ENCODE data around the gene FAM168B. TPM values are rescaled to one million over a fixed set of nuclear protein-coding genes. Genes with fewer than 3 reads are reported as not detected.

Gene FAM168B
- total RNA-seq, 1 experiment from 2014 or later = 111 TPM

DNA sequence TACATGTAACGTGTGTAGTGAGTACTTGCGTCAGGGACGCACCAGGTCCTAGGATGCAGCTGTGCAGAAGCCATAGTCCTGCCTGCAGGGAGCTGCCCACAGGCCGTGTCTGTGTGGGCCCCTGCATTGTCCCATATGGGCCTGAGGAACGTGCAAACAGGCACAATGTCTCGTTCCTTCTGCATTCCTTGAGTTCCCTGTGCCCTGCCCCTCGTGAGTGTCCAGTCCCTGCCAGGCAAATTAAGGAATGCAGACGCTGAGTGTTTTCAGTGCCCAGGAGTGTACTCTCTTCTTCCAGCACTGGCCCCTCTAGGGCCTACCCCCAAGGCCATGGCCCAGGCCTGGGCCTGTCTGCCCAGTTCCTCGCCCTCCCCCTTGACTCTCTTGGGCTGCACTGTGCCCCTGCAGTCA, 61.8 kb downstream of the FAM168B start:
- Mint-ChIP-seq H3K9me3 (ENCODE audit: low read depth, unreplicated experiment) (no peaks in the 10 kb centered on the region), H3K27ac (ENCODE audit: unreplicated experiment) (no peak overlapping the region), H3K4me3 (ENCODE audit: low read depth, unreplicated experiment) (no peak overlapping the region), H3K36me3 (ENCODE audit: insufficient read depth, unreplicated experiment) (no peaks in the 10 kb centered on the region), H3K27me3 (ENCODE audit: unreplicated experiment) (no peaks in the 10 kb centered on the region), H3K4me1 (ENCODE audit: low read depth, unreplicated experiment) (no peaks in the 10 kb centered on the region)
- CTCF ChIA-PET = no interaction called here
- TF ChIP-seq, protein P1, sequence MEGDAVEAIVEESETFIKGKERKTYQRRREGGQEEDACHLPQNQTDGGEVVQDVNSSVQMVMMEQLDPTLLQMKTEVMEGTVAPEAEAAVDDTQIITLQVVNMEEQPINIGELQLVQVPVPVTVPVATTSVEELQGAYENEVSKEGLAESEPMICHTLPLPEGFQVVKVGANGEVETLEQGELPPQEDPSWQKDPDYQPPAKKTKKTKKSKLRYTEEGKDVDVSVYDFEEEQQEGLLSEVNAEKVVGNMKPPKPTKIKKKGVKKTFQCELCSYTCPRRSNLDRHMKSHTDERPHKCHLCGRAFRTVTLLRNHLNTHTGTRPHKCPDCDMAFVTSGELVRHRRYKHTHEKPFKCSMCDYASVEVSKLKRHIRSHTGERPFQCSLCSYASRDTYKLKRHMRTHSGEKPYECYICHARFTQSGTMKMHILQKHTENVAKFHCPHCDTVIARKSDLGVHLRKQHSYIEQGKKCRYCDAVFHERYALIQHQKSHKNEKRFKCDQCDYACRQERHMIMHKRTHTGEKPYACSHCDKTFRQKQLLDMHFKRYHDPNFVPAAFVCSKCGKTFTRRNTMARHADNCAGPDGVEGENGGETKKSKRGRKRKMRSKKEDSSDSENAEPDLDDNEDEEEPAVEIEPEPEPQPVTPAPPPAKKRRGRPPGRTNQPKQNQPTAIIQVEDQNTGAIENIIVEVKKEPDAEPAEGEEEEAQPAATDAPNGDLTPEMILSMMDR (IDR thresholded peaks at IDR 0.05; ENCODE audit: unreplicated experiment) = no peak
- no peak for DNase-seq
- BruUV-seq (replicated peaks) = no TSS peak
- intact Hi-C loops (cut with micrococcal nuclease; ENCODE audit: unreplicated experiment) = no loop called here

DNA sequence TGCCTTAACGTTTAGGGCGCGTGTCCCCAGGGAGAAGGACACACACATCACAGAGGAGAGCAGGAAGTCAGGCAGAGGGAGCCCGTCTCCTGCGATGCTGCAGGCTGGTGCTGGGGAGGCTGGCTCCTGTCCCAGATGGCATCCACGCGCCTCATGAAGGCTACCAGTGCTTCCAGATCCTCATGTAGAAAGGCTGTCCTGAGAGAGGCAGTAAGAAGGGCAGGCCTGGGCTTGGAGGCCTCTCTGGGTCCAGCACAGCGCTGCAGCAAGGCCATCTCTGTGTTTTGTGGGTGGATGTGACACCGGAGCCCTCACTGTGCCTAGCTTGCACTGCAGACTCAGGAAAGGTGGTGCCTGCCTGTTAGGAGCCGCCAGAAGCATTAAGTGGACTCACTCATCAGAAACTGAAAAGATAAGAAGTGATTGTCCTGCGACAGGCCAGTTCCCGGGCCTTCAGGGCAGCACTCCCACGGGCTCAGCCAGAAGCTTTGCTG, 62.7 kb downstream of the FAM168B start:
- CTCF ChIA-PET = no interaction called here
- intact Hi-C loops (cut with micrococcal nuclease; ENCODE audit: unreplicated experiment) = no loop called here
- Mint-ChIP-seq H3K27ac (ENCODE audit: unreplicated experiment) (no peak overlapping the region), H3K27me3 (ENCODE audit: unreplicated experiment) (no peaks in the 10 kb centered on the region), H3K4me1 (ENCODE audit: low read depth, unreplicated experiment) (no peaks in the 10 kb centered on the region), H3K36me3 (ENCODE audit: insufficient read depth, unreplicated experiment) (no peaks in the 10 kb centered on the region), H3K9me3 (ENCODE audit: low read depth, unreplicated experiment) (no peaks in the 10 kb centered on the region), H3K4me3 (ENCODE audit: low read depth, unreplicated experiment) (no peak overlapping the region)
- TF ChIP-seq, protein P1 (IDR thresholded peaks at IDR 0.05; ENCODE audit: unreplicated experiment) = no peak
- DNase-seq = no peak
- BruUV-seq (replicated peaks) = no TSS peak

GRCh38 chr2:131029812-131030211, 63.4 kb downstream of the FAM168B start:
- CTCF ChIA-PET = no interaction called here
- Mint-ChIP-seq H3K9me3 (ENCODE audit: low read depth, unreplicated experiment) (no peaks in the 10 kb centered on the region), H3K36me3 (ENCODE audit: insufficient read depth, unreplicated experiment) (no peaks in the 10 kb centered on the region), H3K4me3 (ENCODE audit: low read depth, unreplicated experiment) (no peak overlapping the region), H3K27ac (ENCODE audit: unreplicated experiment) (no peak overlapping the region), H3K27me3 (ENCODE audit: unreplicated experiment) (no peaks in the 10 kb centered on the region), H3K4me1 (ENCODE audit: low read depth, unreplicated experiment) (no peaks in the 10 kb centered on the region)
- intact Hi-C loops (cut with micrococcal nuclease; ENCODE audit: unreplicated experiment) = no loop called here
- no peak for DNase-seq
- no TSS peak for BruUV-seq (replicated peaks)
- TF ChIP-seq, protein P1 (IDR thresholded peaks at IDR 0.05; ENCODE audit: unreplicated experiment) = no peak

DNA sequence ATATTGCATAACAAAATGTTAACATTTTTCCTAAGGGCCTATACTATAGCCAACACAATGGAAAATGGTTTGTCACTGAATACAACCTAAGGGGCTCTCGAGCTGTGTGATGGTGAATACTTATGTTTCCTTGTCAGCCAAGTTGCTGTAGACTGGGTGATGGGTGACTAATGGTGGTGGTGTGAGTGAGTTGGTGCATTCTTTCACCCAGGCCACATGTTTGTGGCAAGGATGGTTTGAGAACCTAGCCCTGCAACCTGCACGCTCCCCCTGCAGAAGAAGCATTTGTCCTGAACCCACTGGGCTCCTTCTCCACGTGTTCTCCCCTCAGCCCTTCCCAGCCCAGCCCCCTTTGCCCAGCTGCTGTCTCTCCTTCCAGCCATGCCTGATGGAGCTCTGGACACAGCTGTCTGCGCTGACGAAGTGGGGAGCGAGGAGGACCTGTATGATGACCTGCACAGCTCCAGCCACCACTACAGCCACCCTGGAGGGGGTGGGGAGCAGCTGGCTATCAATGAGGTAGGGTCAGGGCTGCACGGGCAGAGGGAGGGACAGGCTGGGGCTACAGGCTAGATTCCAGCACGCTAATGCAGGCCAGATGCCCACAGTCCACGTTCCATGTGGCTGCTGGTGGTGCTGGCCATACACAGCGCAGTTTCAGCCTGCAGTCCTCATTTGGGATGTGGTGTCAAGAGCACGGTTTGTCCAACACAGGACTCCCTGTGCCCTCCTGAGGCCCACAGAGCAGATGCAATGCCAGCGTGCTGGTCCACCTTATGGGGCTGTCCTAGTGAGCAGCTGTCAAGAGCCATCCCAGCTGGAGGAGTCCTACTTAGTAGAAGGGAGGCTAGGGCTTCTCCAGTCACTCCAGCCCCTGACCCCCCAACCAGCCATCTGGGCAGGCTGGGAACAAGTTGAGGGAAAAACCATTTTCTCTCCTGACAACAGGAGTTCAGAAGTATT, 65.4 kb downstream of the FAM168B start:
- no peak overlapping the region for H3K4me3 Mint-ChIP-seq (ENCODE audit: low read depth, unreplicated experiment)
- DNase-seq = no peak
- TF ChIP-seq, protein P1 (IDR thresholded peaks at IDR 0.05; ENCODE audit: unreplicated experiment) = no peak
- H3K27me3 Mint-ChIP-seq (ENCODE audit: unreplicated experiment) = no peaks in the 10 kb centered on the region
- CTCF ChIA-PET = no interaction called here
- H3K9me3 Mint-ChIP-seq (ENCODE audit: low read depth, unreplicated experiment) = no peaks in the 10 kb centered on the region
- BruUV-seq (replicated peaks) = no TSS peak
- H3K4me1 Mint-ChIP-seq (ENCODE audit: low read depth, unreplicated experiment) = no peaks in the 10 kb centered on the region
- intact Hi-C loops (cut with micrococcal nuclease; ENCODE audit: unreplicated experiment) = no loop called here
- no peaks in the 10 kb centered on the region for H3K36me3 Mint-ChIP-seq (ENCODE audit: insufficient read depth, unreplicated experiment)
- H3K27ac Mint-ChIP-seq (ENCODE audit: unreplicated experiment) = no peak overlapping the region
